SK-N-MC (cell line): ENCODE results near the gene RINL.

Experiments used
- EZH2 ChIP-seq: fragments of 200-600 bp; sonication (generic); IDR thresholded peaks from one replicate; pipeline ENCODE4 v1.6.1; 2017; ENCODE audit warnings: antibody characterized with exemption
- FOXP2 ChIP-seq: optimal IDR thresholded peaks from 2 replicates; pipeline ENCODE3; 2011; ENCODE audit warnings: mild to moderate bottlenecking, moderate library complexity; ENCODE audit not compliant: insufficient read depth; ENCODE audit errors: extremely low read length, control extremely low read depth

DNA sequence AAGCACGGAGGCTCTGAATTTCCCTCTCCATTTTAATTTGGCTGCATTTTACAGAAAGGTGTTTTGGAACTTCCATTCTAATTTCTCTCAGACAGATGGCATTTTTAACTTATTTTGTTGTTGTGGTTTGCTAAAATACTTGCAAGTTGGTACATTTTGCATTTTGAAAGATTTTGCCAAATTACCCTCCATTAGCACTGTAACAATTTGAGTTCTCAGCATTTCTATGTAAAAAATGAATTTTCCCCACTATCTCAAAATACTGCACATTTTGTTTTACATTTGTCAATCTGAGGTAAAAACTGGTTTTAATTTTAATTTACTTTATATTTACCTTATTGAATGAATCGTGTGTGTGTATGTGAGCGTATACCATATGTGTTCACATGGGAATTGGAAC, 21.3 kb downstream of the RINL start:
- TF ChIP-seq EZH2, result no peak
- no peak for TF ChIP-seq FOXP2
